Measurements from ENCODE around the gene WDFY4.

- TF ChIP-seq ZFP41 (tag by site-specific recombination; IDR thresholded peaks at IDR 0.05; ENCODE audit: borderline replicate concordance), result no peak
- TF ChIP-seq, protein P1, sequence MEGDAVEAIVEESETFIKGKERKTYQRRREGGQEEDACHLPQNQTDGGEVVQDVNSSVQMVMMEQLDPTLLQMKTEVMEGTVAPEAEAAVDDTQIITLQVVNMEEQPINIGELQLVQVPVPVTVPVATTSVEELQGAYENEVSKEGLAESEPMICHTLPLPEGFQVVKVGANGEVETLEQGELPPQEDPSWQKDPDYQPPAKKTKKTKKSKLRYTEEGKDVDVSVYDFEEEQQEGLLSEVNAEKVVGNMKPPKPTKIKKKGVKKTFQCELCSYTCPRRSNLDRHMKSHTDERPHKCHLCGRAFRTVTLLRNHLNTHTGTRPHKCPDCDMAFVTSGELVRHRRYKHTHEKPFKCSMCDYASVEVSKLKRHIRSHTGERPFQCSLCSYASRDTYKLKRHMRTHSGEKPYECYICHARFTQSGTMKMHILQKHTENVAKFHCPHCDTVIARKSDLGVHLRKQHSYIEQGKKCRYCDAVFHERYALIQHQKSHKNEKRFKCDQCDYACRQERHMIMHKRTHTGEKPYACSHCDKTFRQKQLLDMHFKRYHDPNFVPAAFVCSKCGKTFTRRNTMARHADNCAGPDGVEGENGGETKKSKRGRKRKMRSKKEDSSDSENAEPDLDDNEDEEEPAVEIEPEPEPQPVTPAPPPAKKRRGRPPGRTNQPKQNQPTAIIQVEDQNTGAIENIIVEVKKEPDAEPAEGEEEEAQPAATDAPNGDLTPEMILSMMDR (tag by site-specific recombination; IDR thresholded peaks at IDR 0.05), result no peak
Measured at GRCh38 chr10:48821692-48822091, 137.0 kb downstream of the WDFY4 start.

Data from HEK293 (cell line).